Left lung (tissue), 10 donors: Measurements from ENCODE around the gene C2orf78. TPM values are rescaled to one million over a fixed set of nuclear protein-coding genes. Genes with fewer than 3 reads are reported as not detected.
A peak's percentile ranks its signal among the peaks of the same experiment; 100 is the strongest.

Experiments
- ATAC-seq: fragments of 200-7000 bp; cut with Tn5 transposase; one replicate; pipeline ENCODE4 v1.9.1; 2020; ENCODE audit warnings: moderate library complexity
- DNase-seq, 4 donors: peaks; one replicate each; pipeline ENCODE4 v3.0.0-alpha.2; 2013 to 2020
- H3K27ac ChIP-seq, 2 donors: fragments of 200-600 bp; sonication (generic) in 1 of 2; one replicate each; pipeline versions ENCODE4 v1.5.0 to v1.8.0; 2020 to 2021
- H3K27me3 ChIP-seq, 2 donors: fragments of 200-600 bp; sonication (generic) in 1 of 2; one replicate each; pipeline versions ENCODE4 v1.5.0 to v1.8.0; 2020 to 2021
- H3K36me3 ChIP-seq, 2 donors: fragments of 200-600 bp; sonication (generic) in 1 of 2; one replicate each; pipeline versions ENCODE4 v1.5.0 to v1.8.0; 2020 to 2021
- H3K4me1 ChIP-seq, 2 donors: fragments of 200-600 bp; one replicate each; pipeline ENCODE4 v1.8.0; 2021
- H3K4me3 ChIP-seq, 2 donors: fragments of 200-600 bp; sonication (generic) in 1 of 2; one replicate each; pipeline versions ENCODE4 v1.5.0 to v1.8.0; 2020 to 2021; ENCODE audit warnings: mild to moderate bottlenecking in 1 of 2
- H3K9me3 ChIP-seq, 2 donors: fragments of 200-600 bp; sonication (generic) in 1 of 2; one replicate each; pipeline versions ENCODE4 v1.5.0 to v1.8.0; 2020 to 2021
- CTCF ChIP-seq, 2 donors: fragments of 200-600 bp; sonication (generic) in 1 of 2; IDR thresholded peaks; one replicate each; pipeline versions ENCODE4 v1.5.0 to v1.8.0; 2021; ENCODE audit warnings: antibody characterized with exemption in 2 of 2
- intact Hi-C, 2 donors: fragments of 100-400 bp; cut with DNase I; formaldehyde crosslinking; loops; one replicate each; pipeline versions ENCODE4 v1.11.2 to v1.14.2; 2022
- polyA plus RNA-seq, 6 donors: library from polyadenylated mRNA; unstranded; fragments of 120-200 nt; gene quantifications; one replicate each; pipeline ENCODE4 v1.2.1, GENCODE V29; 2013; ENCODE audit not compliant: insufficient read length in 6 of 6
- total RNA-seq, 2 donors: library from RNA; stranded (reverse); fragmentation: NEBNext Ultra II Directional; extraction: Animal tissue kit (Norgen Biotek cat#: 25700); gene quantifications; one replicate each; pipeline ENCODE4 v1.2.1, GENCODE V29; 2021
- donor health status: DM: no; HTN: yes; CAD: no.
- donor health status: DM: no; HTN: no; CAD: no.

C2orf78 gene
- total and polyA plus RNA-seq, 8 donors, result not detected

- ATAC-seq (peak; percentile 33), DNase-seq (no peak)
- H3K27ac ChIP-seq, result no peak overlapping the region
- intact Hi-C loops, result no loop called here
- H3K27me3 ChIP-seq, result no peaks in the 10 kb centered on the region
- H3K9me3 ChIP-seq, result no peaks in the 10 kb centered on the region
- peaks cover 0 to 97% of the 10 kb centered on the region in 2 donors for H3K36me3 ChIP-seq
- no peak overlapping the region for H3K4me3 ChIP-seq
- peaks cover 0 to 8% of the 10 kb centered on the region in 2 donors for H3K4me1 ChIP-seq
- TF ChIP-seq CTCF (IDR thresholded peaks at IDR 0.05), result no peak
Observed at GRCh38 chr2:73852020-73852419, 68.0 kb downstream of the C2orf78 start.

- no peak for ATAC-seq
- Histone ChIP-seq H3K27me3 (no peaks in the 10 kb centered on the region), H3K4me3 (no peak overlapping the region), H3K4me1 (peaks cover 0 to 8% of the 10 kb centered on the region in 2 donors), H3K27ac (no peak overlapping the region), H3K9me3 (no peaks in the 10 kb centered on the region), H3K36me3 (peaks cover 0 to 95% of the 10 kb centered on the region in 2 donors)
- intact Hi-C loops, result no loop called here
- no peak for TF ChIP-seq CTCF (IDR thresholded peaks at IDR 0.05)
- no peak for DNase-seq
Observed at GRCh38 chr2:73855526-73855925, 71.5 kb downstream of the C2orf78 start.

- no peaks in the 10 kb centered on the region for H3K9me3 ChIP-seq
- TF ChIP-seq CTCF (IDR thresholded peaks at IDR 0.05), result no peak
- intact Hi-C loops, result no loop called here
- H3K4me3 ChIP-seq, result no peak overlapping the region
- peaks cover 3 to 95% of the 10 kb centered on the region in 2 donors for H3K36me3 ChIP-seq
- DNase-seq, result no peak
- no peaks in the 10 kb centered on the region for H3K27me3 ChIP-seq
- peak; percentile 18 for ATAC-seq
- H3K27ac ChIP-seq, result no peak overlapping the region
- H3K4me1 ChIP-seq, result peaks cover 0 to 8% of the 10 kb centered on the region in 2 donors
Observed at GRCh38 chr2:73856214-73856613, 72.2 kb downstream of the C2orf78 start.

GRCh38 chr2:73859721-73860586 is 76.0 kb downstream of the C2orf78 start:
- intact Hi-C loops, result no loop called here
- Histone ChIP-seq H3K27me3 (no peaks in the 10 kb centered on the region), H3K4me3 (no peak overlapping the region), H3K27ac (no peak overlapping the region), H3K36me3 (peaks cover 4 to 98% of the 10 kb centered on the region in 2 donors), H3K4me1 (no peaks in the 10 kb centered on the region), H3K9me3 (no peaks in the 10 kb centered on the region)
- DNase-seq (no peak), ATAC-seq (peak; percentile 18)
- no peak for TF ChIP-seq CTCF (IDR thresholded peaks at IDR 0.05)

GRCh38 chr2:73862987-73863386 is 79.0 kb downstream of the C2orf78 start:
- TF ChIP-seq CTCF (IDR thresholded peaks at IDR 0.05), result no peak
- no peak for DNase-seq
- intact Hi-C loops, result no loop called here
- no peaks in the 10 kb centered on the region for H3K9me3 ChIP-seq
- H3K36me3 ChIP-seq, result peaks cover 4 to 92% of the 10 kb centered on the region in 2 donors
- H3K4me3 ChIP-seq, result no peak overlapping the region
- no peak overlapping the region for H3K27ac ChIP-seq
- no peaks in the 10 kb centered on the region for H3K4me1 ChIP-seq
- no peaks in the 10 kb centered on the region for H3K27me3 ChIP-seq
- ATAC-seq, result no peak

Other genes starting within 250 kb of the C2orf78 start
- gene NAT8, start 141.8 kb upstream of the C2orf78 start, total RNA-seq, result not detected
- gene NAT8, start 141.8 kb upstream of the C2orf78 start, polyA plus RNA-seq, result 1 to 10 TPM in 5 of 6 donors, under 1 TPM in 1; 0.97 to 1.7 (median 1.2) TPM
- 10 to 100 TPM; 15.3 to 20.2 TPM for gene TPRKB, start 46.8 kb upstream of the C2orf78 start, total RNA-seq
- gene TPRKB, start 46.8 kb upstream of the C2orf78 start, polyA plus RNA-seq, result 10 to 100 TPM; 65.2 to 79.1 (median 73.4) TPM
- gene DUSP11, start 4.1 kb upstream of the C2orf78 start, total RNA-seq, result 10 to 100 TPM; 16.6 to 17.1 TPM
- gene DUSP11, start 4.1 kb upstream of the C2orf78 start, polyA plus RNA-seq, result 10 to 100 TPM; 31.0 to 39.1 (median 33.7) TPM
- gene STAMBP, start 44.8 kb downstream of the C2orf78 start, total RNA-seq, result 10 to 100 TPM; 32.6 to 40.5 TPM
- gene STAMBP, start 44.8 kb downstream of the C2orf78 start, polyA plus RNA-seq, result 10 to 100 TPM; 49.0 to 57.0 (median 52.3) TPM
- gene ACTG2, start 108.8 kb downstream of the C2orf78 start, total RNA-seq, result 100 to 1,000 TPM in 1 of 2 donors, 10 to 100 TPM in 1; 70.2 to 156 TPM
- gene ACTG2, start 108.8 kb downstream of the C2orf78 start, polyA plus RNA-seq, result 10 to 100 TPM; 29.8 to 94.1 (median 45.0) TPM
- gene DGUOK, start 142.7 kb downstream of the C2orf78 start, total RNA-seq, result 10 to 100 TPM; 32.1 to 53.3 TPM
- gene DGUOK, start 142.7 kb downstream of the C2orf78 start, polyA plus RNA-seq, result 10 to 100 TPM; 57.4 to 64.5 (median 61.0) TPM
- 10 to 100 TPM; 16.6 to 32.1 TPM for gene TET3, start 200.7 kb downstream of the C2orf78 start, total RNA-seq
- 10 to 100 TPM; 18.9 to 22.8 (median 19.7) TPM for gene TET3, start 200.7 kb downstream of the C2orf78 start, polyA plus RNA-seq